GM19238 (cell line): Measurements from ENCODE around the gene KRT10.
"Not testable (repeated sequence)": the region's sequence is repeated elsewhere in the genome, so short reads cannot be mapped to it uniquely, and the experiment has no call there.

Source experiments
- DNase-seq: peaks from one replicate; pipeline ENCODE4 v3.0.0; 2011; ENCODE audit warnings: low spot score; ENCODE audit not compliant: insufficient read length

Gene KRT10

GRCh38 chr17:40822132-40822812, at the start of gene KRT10:
KRT10 (minus strand) TSS chr17:40822614; CDS start chr17:40822585, 29 bp downstream.
- no peak for DNase-seq

GRCh38 chr17:40871316-40871715, 48.9 kb upstream of the KRT10 start:
- DNase-seq: no peak

- no peak for DNase-seq
Observed at GRCh38 chr17:40870136-40870535, 47.7 kb upstream of the KRT10 start.

DNA sequence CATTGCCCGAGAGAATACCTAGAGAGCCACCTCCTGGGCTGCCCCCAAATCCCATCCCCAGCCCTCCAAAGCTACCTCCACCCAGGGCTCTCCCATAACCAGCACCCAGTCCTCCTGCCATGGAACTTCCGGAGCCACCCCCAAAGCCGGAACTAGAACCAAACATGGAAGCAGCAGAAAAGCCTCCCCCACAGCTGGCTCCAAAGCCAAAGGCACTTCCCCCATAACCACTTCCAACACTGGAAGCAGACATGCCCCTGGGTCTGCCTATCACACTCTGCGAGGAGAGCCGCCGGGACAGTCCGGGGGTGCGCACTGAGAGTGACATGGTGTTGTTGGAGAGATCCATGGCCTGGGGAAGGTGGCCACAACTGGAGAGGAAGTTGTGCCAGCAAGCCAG, 44.4 kb upstream of the KRT10 start, which contains the start of gene KRT12:
Gene KRT12, minus strand, starts transcription at position 386 of the 400 bp plus-strand sequence. Its CDS starts 37 bp downstream, at position 349.
- no peak for DNase-seq

DNA sequence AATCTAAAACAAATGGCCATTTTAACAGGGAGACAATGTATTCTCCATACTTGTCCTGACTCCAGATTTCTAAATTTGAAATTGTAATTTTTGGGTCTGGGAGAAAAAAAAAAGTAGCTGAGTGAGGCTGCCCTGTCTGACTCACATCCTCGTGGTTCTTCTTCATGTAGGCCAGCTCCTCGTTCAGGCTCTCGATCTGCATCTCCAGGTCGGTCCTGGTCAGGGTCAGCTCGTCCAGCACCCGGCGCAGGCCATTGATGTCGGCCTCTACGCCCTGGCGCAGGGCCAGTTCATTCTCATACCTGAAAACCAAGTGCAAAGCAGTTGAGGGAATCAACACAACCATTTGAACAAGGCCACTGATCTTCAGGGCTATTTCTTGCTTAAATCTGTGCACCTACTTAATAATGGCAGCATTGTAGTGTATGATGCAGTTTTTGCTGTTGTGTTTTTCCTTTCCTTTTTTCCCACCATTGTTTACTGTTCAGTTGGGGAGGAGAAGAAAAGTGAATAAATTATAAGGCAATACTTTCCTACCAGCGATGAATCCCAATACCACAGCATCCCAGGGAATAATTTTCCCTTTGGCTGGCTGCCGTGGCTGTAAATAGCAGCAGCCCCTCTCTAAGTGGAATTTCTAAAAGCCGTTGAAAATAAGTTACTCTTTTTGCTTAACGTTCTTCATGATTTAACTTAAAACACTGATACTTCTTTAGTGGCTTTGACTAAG, 42.4 kb upstream of the KRT10 start:
- DNase-seq: no peak

DNA sequence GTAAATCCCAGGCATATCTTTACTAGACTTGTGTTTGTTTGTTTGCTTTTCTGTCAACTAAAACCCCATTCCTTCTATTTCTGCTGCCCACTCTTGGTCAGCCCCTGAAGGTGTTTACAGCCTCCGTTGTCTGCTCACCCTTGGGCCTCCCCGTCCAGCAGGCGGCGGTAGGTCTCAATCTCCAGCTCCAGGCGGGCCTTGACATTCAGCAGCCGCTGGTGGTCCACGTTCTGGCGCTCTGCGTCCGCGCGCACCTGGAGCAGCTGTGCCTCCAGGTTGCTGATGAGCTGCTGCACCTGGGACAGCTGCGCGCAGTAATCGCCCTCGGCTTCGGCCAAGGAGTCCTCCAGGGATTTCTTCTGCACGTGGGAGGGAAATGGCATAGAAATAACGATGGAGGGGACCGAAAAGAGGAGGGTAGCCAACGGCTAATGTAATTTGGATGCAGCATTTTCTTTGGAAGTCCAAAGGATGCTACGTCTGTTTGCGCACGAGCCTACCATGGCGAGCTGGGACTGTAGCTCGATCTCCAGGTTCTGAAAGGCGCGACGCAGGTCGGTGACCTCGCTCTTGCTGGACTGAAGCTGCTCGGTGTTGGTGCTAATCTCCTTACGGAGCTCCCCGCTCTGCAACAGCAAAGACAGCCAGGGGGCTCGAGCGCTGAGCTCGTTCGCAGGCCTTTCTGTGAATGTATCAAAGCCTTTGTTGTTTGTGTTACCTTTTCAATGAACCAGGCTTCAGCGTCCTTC, 40.7 kb upstream of the KRT10 start:
- DNase-seq: no peak

- no peak for DNase-seq
Observed at GRCh38 chr17:40859536-40859935, 37.1 kb upstream of the KRT10 start.

DNA sequence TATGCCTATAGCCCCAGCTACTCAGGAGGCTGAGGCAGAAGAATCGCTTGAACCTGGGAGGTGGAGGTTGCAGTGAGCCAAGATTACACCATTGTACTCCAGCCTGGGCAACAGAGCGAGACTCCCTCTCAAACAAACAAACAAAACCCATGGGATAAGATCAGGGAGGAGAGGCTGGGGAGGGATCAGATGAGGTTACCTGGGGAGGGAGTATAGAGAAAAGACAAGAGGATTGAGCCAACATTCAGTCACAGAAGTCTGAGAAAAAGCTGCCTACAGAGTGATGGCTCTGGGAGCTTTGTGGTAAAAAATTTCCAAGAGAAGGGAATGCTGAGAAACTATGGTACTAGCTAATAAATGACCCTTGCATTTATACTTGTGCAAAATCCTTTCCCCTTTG, 36.3 kb upstream of the KRT10 start:
- not testable (repeated sequence) for DNase-seq

GRCh38 chr17:40857535-40857934, 35.1 kb upstream of the KRT10 start:
- no peak for DNase-seq

DNA sequence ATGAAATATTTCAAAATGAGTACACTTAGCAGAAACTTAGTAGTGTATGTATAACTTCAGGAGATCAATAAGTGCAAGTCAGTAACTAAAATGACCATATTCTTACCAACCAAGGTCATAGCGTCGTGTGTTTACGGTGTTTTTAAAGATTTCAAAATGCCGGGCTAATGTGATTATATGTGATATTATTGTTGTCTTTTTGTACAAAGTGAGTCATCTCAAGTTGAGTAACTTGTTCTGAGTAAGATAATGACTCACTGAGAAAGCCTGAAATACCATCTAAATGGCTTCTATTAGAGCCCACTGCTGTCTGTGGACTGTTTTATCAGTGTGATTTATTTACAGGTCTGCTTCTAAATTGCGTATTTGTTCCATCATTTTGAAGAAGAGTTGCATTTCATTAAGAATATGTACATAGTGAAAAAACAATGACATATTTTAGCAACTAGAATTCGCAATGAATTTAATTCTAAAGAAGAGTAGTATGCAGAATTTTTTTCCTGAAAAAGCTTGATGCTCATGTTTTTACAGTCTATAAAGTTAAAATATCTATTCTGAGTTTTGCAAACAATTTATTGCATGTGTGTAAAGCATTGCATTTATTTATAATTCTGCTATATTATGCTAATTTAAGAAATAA, 31.9 kb upstream of the KRT10 start:
- DNase-seq: no peak

- no peak for DNase-seq
Observed at GRCh38 chr17:40852364-40852763, 29.9 kb upstream of the KRT10 start.

GRCh38 chr17:40850293-40850972, 28.0 kb upstream of the KRT10 start:
- DNase-seq: no peak

GRCh38 chr17:40849723-40850122, 27.3 kb upstream of the KRT10 start:
- no peak for DNase-seq

- no peak for DNase-seq
Observed at GRCh38 chr17:40848583-40849235, 26.3 kb upstream of the KRT10 start.

DNA sequence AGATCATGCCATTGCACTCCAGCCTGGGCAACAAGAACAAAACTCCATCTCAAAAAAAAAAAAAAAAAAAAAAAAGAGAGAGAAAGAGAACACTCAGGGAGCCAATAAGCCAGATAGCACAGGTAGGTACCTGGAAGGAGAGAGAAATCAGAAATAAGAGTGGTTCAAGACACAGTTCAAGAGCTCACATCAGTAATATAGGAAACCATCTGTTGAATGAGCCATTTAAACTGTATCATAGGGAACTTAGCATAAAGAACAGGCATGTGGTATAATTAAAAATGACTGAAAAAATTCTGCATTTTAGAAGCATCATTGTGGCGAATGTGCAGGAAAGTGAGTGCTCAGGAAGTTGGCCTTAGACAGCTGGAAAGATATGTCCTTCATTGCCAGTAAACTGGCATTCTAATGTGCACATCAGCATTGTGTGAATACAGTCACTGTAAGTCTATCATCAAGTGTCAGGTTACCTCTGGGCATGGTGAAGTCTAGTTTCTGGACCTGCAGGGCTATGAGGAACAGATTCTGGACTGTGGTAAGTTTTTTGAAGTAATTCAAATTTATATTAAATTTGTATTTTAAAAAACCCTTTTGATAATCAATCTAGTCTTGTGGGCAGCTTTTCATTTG, 24.2 kb upstream of the KRT10 start:
- no peak for DNase-seq

DNA sequence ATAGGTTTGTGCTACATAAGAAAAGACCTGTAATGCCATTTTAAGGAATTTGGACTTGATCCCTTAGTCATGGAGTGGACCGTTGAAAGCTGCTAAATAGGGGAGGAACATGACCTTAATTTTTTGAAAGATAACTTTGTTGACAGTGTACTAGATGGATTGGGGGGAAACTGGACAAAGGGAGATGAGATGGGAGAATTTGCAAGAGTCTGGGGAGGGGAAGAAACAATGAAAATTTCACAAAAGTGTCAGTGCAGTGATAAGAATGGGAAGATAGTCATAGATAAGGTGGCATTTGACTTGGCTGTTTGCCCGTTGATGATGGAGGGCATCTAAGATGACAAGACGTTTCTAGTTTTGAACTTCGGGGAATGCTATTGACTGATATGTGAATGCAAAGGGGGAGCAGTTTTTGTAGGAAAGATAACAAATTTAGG, 22.3 kb upstream of the KRT10 start:
- DNase-seq: no peak

DNA sequence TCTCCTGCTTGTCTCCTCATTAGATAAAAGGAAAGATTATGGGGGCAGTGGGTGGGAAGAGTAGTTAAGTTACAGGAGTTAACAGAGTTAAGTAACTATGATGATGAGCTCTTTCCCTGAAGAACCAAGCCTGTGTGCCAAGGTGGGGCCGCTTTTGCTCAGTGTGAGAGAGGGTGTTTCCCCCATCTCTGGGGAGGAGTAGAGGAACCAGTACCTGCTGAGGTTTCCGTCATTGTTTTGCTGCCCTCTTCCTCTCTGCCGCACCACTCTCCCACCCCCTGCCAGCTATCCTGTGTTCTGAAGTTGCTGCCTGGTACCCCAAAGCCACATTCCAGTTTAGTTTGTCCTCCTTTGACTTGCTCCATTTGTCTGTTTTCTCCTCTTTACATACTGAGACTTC, 20.8 kb upstream of the KRT10 start:
- DNase-seq: no peak

DNA sequence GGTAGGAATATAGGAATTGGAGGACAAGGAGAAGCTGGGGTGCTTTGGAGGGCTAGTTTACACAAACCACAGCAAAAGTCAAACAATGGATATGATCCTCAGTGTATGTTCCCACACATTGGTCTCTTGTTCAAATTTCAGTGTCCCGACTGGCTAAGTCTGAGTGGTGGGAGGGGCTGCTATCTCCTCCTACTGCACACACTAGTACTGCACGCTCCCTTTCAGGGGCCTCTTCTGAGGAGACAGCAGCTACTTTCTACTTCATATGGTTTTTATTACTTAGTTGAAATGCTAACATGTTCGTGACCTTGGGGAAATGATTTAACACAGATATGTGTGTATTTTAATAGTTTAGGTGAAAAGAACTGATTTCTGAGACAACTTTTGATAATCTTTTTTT, 18.8 kb upstream of the KRT10 start:
- no peak for DNase-seq

DNA sequence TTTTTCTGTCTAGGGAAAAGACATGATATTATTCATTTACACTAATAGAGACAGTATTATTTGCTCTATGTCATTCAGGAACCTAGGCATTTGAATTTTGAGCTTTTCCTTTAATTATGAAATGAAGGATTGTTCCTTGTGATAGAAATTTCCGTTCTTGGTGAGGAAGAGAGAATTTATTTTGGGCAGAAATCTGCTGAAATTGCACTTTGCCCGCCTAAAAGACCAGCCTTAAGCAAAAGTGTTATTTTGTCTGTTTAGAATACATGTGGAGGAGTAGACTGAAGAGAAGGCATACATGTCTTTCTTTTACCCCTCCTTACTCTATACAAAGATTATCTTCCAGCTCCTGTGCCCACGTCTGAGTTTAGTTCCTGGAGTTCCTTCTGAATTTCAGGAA, 16.8 kb upstream of the KRT10 start:
- DNase-seq: no peak

DNA sequence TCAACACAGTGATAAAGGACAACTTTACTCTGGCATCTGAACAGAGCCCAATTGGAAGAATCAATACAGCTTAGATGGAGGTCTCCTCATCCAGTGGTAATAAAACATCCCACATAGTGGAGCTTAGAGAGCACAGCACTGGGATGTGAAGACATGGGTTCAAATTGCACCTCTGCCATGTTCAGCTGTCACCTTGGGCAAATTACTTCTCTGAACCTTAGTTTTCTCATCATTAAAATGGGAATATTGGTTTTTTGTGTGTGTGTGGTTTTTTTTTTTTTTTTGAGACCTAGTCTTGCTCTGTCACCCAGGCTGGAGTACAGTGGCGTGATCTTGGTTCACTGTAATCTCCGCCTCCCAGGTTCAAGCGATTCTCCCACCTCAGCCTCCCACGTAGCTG, 13.6 kb upstream of the KRT10 start:
- DNase-seq: no peak
